ACC112 (cell line): Measurements from ENCODE around the gene ERO1A.

Source experiments
- H2AFZ ChIP-seq: fragments of 200-600 bp; sonication (generic); one replicate; pipeline ENCODE4 v1.6.0; 2017; ENCODE audit warnings: antibody characterized with exemption, low read length; ENCODE audit not compliant: unreplicated experiment
- H3K27ac ChIP-seq: fragments of 200-600 bp; sonication (generic); 2 replicates; pipeline ENCODE4 v1.5.1; 2014; ENCODE audit warnings: low read depth, mild to moderate bottlenecking, antibody characterized with exemption, low read length, moderate library complexity
- H3K27me3 ChIP-seq: fragments of 200-600 bp; sonication (generic); 2 replicates; pipeline ENCODE4 v1.6.1; 2014; ENCODE audit warnings: mild to moderate bottlenecking, antibody characterized with exemption, low read length, moderate library complexity, mixed read lengths; ENCODE audit not compliant: insufficient read depth
- H3K36me3 ChIP-seq: fragments of 200-600 bp; sonication (generic); 2 replicates; pipeline ENCODE4 v1.6.1; 2016; ENCODE audit warnings: mild to moderate bottlenecking, antibody characterized with exemption, low read length, moderate library complexity, mixed read lengths; ENCODE audit not compliant: insufficient read depth
- H3K4me1 ChIP-seq: fragments of 200-600 bp; sonication (generic); one replicate; pipeline ENCODE4 v1.6.1; 2016; ENCODE audit warnings: low read length, mixed read lengths; ENCODE audit not compliant: insufficient read depth, unreplicated experiment, control insufficient read depth
- H3K4me3 ChIP-seq: fragments of 200-600 bp; sonication (generic); 2 replicates; pipeline ENCODE4 v1.5.1; 2014; ENCODE audit warnings: mild to moderate bottlenecking, low read depth, low read length
- H3K79me2 ChIP-seq: fragments of 200-600 bp; sonication (generic); one replicate; pipeline ENCODE4 v1.6.0; 2016; ENCODE audit warnings: low read length; ENCODE audit not compliant: control insufficient read depth, unreplicated experiment, insufficient read depth

Gene ERO1A

GRCh38 chr14:52661314-52661713 is 34.0 kb downstream of the ERO1A start:
- Histone ChIP-seq H3K79me2 (no peaks in the 10 kb centered on the region), H3K27ac (no peak overlapping the region), H3K36me3 (peaks cover 26% of the 10 kb centered on the region), H3K4me3 (no peak overlapping the region), H2AFZ (no peak overlapping the region), H3K4me1 (no peaks in the 10 kb centered on the region), H3K27me3 (no peaks in the 10 kb centered on the region)

GRCh38 chr14:52660832-52661231 is 34.5 kb downstream of the ERO1A start:
- Histone ChIP-seq H3K4me3 (no peak overlapping the region), H3K27ac (no peak overlapping the region), H3K4me1 (no peaks in the 10 kb centered on the region), H3K27me3 (no peaks in the 10 kb centered on the region), H3K79me2 (no peaks in the 10 kb centered on the region), H2AFZ (no peak overlapping the region), H3K36me3 (peaks cover 24% of the 10 kb centered on the region)

GRCh38 chr14:52660325-52660724 is 35.0 kb downstream of the ERO1A start:
- Histone ChIP-seq H3K4me3 (no peak overlapping the region), H3K36me3 (peaks cover 23% of the 10 kb centered on the region), H3K27me3 (no peaks in the 10 kb centered on the region), H3K4me1 (no peaks in the 10 kb centered on the region), H3K79me2 (no peaks in the 10 kb centered on the region), H2AFZ (no peak overlapping the region), H3K27ac (no peak overlapping the region)

GRCh38 chr14:52656905-52657304 is 38.5 kb downstream of the ERO1A start:
- H3K79me2 ChIP-seq, result no peaks in the 10 kb centered on the region
- H3K36me3 ChIP-seq, result peaks cover 26% of the 10 kb centered on the region
- no peak overlapping the region for H3K4me3 ChIP-seq
- H2AFZ ChIP-seq, result no peak overlapping the region
- H3K27me3 ChIP-seq, result no peaks in the 10 kb centered on the region
- H3K27ac ChIP-seq, result no peak overlapping the region
- H3K4me1 ChIP-seq, result no peaks in the 10 kb centered on the region

GRCh38 chr14:52650774-52651173 is 44.6 kb downstream of the ERO1A start:
- no peaks in the 10 kb centered on the region for H3K79me2 ChIP-seq
- no peaks in the 10 kb centered on the region for H3K27me3 ChIP-seq
- H3K4me3 ChIP-seq, result no peak overlapping the region
- H3K27ac ChIP-seq, result no peak overlapping the region
- H2AFZ ChIP-seq, result no peak overlapping the region
- H3K4me1 ChIP-seq, result no peaks in the 10 kb centered on the region
- H3K36me3 ChIP-seq, result peaks cover 19% of the 10 kb centered on the region; the same call in 1 of the 2 replicates

- no peaks in the 10 kb centered on the region for H3K27me3 ChIP-seq
- no peak overlapping the region for H3K27ac ChIP-seq
- H3K36me3 ChIP-seq, result peaks cover 19% of the 10 kb centered on the region; the same call in 1 of the 2 replicates
These were observed 45.8 kb downstream of the ERO1A start for GRCh38 chr14:52649511-52649910.

GRCh38 chr14:52641745-52642144 is 53.6 kb downstream of the ERO1A start:
- Histone ChIP-seq H3K4me3 (no peak overlapping the region), H3K27me3 (no peaks in the 10 kb centered on the region), H3K36me3 (peaks cover 37% of the 10 kb centered on the region), H3K4me1 (no peaks in the 10 kb centered on the region), H2AFZ (no peak overlapping the region), H3K27ac (no peak overlapping the region), H3K79me2 (no peaks in the 10 kb centered on the region)

More at GRCh38 chr14:52649511-52649910, 45.8 kb downstream of the ERO1A start:
- Histone ChIP-seq H3K4me1 (no peaks in the 10 kb centered on the region), H3K4me3 (no peak overlapping the region), H2AFZ (no peak overlapping the region), H3K79me2 (no peaks in the 10 kb centered on the region)

GRCh38 chr14:52640137-52640536 is 55.2 kb downstream of the ERO1A start:
- peaks cover 31% of the 10 kb centered on the region for H3K36me3 ChIP-seq

GRCh38 chr14:52619687-52620086 is 75.7 kb downstream of the ERO1A start:
- Histone ChIP-seq H3K79me2 (no peaks in the 10 kb centered on the region), H3K4me3 (no peak overlapping the region), H3K27ac (no peak overlapping the region), H3K36me3 (no peaks in the 10 kb centered on the region), H3K27me3 (no peaks in the 10 kb centered on the region), H3K4me1 (no peaks in the 10 kb centered on the region), H2AFZ (no peak overlapping the region)

More at GRCh38 chr14:52640137-52640536, 55.2 kb downstream of the ERO1A start:
- no peaks in the 10 kb centered on the region for H3K4me1 ChIP-seq
- no peak overlapping the region for H2AFZ ChIP-seq
- no peak overlapping the region for H3K4me3 ChIP-seq
- H3K79me2 ChIP-seq, result no peaks in the 10 kb centered on the region
- H3K27ac ChIP-seq, result no peak overlapping the region
- H3K27me3 ChIP-seq, result no peaks in the 10 kb centered on the region

GRCh38 chr14:52618602-52619001 is 76.8 kb downstream of the ERO1A start:
- no peaks in the 10 kb centered on the region for H3K27me3 ChIP-seq
- no peaks in the 10 kb centered on the region for H3K36me3 ChIP-seq
- H3K79me2 ChIP-seq, result no peaks in the 10 kb centered on the region
- H3K4me3 ChIP-seq, result no peak overlapping the region
- no peak overlapping the region for H3K27ac ChIP-seq
- no peak overlapping the region for H2AFZ ChIP-seq
- no peaks in the 10 kb centered on the region for H3K4me1 ChIP-seq

- no peaks in the 10 kb centered on the region for H3K27me3 ChIP-seq
- H3K4me1 ChIP-seq, result no peaks in the 10 kb centered on the region
- H3K36me3 ChIP-seq, result no peaks in the 10 kb centered on the region
- H2AFZ ChIP-seq, result no peak overlapping the region
- no peak overlapping the region for H3K4me3 ChIP-seq
- no peaks in the 10 kb centered on the region for H3K79me2 ChIP-seq
- no peak overlapping the region for H3K27ac ChIP-seq
These were observed 85.2 kb downstream of the ERO1A start for GRCh38 chr14:52610187-52610586.
